ENCODE measurements around the gene LRRC8E.
A peak's percentile ranks its signal among the peaks of the same experiment; 100 is the strongest.

Gene LRRC8E

DNA sequence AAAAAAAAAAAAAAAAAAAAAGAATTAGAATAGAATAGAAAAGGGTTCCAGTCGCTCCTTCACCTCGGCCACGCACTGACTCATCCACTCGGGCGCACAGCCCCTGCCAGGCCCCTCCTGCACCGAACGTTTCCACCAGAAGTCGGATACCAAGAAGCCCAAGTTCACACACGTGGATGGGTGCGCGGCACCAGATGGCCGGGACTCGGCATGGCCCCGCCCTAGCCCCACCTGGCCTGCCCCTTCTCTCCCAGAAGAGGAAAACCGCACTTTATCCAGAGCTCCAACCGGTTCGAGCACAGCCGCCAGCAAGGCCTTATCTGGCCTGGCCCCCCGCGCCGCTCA, 20.0 kb upstream of the LRRC8E start:
- DNase-seq (ENCODE audit: low spot score), result no peak

DNA sequence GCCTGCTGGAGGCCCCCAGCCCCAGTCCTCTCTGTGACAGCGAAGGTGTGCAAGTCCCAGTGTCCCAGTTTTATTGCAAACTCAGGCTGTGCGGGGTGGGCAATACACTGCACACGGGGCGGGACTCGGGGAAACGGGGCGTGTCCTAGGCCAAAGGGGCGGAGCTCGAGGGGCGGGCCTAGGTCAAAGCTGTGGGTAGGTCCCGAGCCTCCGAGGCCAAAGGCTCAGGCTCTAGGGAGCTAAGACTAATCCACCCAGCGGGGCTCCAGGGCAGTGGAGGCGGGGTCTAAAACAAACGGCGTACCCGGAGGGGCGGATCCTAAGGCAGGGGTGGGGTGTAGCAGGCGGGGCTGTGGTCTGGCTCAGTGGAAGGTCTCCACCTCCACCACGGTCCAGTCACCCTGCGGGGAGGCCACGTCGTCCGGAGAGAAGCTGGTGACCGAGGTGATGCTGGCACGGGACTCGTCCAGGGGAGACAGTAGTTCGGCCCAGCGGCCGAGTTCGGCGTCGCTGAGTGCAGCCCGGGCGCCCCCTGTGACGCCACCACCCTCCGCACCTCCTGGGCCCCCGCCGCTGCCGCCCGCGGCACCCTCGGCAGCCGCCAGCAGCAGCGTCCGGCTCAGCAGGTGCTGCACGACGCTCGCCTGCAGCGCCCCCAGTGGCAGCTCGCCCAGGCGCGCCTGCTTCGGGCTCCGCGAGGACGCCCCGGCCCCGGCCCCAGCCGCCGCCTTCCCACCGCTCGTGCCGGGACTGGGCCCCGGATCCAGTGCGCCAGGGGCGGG, 19.4 kb upstream of the LRRC8E start:
- peak; percentile 84 for DNase-seq (ENCODE audit: low spot score)

DNA sequence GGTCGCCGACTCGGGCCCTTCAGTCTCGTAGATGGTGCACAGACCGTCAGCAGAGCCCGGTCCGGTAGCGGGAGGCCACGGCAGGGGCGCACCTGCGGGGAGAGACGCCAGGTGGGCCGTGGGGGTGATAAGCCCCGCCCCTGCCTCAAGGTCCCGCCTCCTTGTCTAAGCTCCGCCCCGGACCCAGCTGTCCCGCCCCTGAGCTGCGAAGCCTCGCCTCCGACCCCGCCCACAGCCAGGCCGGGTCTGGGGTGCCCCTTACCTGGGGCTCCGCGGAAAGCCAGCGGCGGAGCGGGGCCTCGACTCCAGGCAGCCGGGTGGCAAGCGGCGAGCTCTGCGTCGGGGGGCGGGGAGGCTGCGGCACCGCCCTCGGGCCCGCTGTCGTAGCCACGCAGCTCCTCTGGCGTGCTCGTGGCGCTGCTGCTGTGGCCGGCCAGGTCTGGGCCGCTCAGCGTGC, 18.8 kb upstream of the LRRC8E start:
- no peak for DNase-seq (ENCODE audit: low spot score)

DNA sequence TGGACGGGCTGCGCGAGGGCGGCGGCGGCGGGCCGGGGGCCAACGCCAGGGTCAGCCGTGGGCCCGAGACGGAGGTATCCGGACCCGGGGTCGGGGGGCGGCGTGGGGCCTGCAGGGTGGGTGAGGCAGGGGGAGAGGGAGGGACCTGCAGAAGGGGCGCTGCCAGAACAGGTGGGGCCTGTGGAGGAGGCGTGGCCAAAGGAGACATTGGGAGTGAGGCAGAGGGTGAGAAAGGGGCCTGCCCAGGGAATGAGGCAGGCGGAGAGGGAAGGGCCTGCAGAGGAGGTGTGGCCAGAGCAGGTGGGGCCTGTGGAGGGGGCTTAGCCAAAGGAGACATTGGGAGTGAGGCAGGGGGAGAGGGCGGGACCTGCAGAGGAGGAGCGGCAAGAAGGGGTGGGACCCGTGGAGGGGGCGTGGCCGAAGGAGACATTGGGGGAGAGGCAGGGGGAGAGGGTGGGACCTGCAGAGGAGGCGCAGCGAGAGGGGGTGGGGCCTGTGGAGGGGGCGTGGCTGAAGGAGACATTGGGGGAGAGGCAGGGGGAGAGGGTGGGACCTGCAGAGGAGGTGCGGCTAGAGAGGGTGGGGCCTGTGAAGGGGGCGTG, 18.3 kb upstream of the LRRC8E start:
- no peak for DNase-seq (ENCODE audit: low spot score)

DNA sequence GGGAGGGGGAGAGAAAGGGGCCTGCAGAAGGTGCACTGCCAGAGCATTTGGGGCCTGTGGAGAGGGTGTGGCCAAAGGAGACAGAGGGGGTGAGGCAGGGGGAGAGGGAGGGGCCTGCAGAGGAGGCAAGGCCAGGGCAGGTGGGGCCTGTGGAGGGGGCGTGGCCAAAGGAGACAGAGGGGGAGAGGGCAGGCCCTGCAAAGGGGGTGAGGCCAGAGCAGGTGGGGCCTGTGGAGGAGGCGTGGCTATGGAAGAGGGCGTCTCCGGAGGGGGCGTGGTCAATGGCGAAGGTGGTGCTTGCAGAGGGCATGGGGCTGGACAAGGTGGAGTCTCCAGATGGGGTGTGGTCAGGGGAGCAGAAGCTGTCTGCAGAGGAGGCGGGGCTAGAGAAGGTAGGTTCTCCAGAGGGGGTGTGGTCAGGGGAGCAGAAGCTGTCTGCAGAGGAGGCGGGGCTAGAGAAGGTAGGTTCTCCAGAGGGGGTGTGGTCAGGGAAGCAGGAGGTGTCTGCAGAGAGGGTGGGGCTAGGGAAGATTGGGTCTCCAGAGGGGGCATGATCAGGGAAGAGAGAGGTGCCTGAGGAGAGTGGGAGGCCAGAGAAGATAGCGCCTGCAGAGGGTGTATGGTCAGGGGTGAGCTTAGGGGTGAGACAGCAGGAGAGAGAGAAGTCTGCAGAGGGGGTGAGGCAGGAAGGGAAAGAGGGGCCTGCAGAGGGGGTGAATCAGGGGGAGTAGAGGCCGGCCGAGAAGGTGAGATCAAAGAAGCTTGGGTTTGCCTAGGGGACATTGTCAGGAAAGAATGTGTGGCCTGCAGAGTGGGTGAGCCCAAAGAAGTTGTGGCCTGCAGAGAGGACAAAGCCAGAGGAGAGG, 17.5 kb upstream of the LRRC8E start:
- DNase-seq (ENCODE audit: low spot score), result no peak

DNA sequence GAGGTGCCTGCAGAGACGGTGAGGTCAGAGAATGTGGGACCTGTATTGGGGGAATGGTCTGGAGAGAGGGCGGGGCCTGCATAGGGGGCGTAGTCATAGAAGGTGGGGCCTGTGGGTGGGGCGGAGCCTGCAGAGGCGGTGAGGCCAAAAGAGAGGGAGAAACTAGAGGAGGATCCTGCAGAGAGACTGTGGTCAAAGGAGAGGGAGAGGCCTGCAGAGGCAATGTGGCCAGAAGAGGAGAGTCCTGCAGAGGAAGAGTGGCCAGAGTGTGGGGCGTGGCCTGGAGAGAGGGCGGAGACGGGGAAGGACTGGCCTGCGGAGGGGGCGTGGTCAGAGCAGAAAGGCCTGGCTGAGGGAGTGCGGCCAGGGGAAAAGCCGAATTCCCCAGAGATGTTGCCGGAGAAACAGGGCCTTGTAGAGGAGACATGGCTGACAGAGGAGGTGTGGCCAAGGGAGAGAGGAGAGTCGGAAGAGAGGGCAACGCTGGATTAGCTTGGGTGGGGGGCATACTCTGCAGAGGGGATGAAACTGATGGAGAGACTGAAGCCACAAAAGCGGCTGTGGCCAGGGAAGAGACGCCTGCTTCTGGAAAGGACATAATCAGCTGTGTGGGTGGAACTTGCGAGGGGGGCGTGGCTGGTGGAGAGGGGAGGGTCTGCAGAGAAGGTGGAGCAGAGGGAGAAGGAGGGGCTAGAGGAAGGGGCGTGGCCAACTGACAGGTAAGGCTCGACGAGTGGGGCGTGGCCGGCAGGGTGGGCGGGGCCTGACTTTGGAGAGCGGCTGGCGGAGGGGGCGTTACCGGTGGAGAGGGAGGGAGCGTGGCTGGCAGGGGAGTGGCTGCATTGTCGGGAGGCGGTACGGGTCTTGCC, 16.6 kb upstream of the LRRC8E start:
- DNase-seq (ENCODE audit: low spot score), result peak; percentile 95

DNA sequence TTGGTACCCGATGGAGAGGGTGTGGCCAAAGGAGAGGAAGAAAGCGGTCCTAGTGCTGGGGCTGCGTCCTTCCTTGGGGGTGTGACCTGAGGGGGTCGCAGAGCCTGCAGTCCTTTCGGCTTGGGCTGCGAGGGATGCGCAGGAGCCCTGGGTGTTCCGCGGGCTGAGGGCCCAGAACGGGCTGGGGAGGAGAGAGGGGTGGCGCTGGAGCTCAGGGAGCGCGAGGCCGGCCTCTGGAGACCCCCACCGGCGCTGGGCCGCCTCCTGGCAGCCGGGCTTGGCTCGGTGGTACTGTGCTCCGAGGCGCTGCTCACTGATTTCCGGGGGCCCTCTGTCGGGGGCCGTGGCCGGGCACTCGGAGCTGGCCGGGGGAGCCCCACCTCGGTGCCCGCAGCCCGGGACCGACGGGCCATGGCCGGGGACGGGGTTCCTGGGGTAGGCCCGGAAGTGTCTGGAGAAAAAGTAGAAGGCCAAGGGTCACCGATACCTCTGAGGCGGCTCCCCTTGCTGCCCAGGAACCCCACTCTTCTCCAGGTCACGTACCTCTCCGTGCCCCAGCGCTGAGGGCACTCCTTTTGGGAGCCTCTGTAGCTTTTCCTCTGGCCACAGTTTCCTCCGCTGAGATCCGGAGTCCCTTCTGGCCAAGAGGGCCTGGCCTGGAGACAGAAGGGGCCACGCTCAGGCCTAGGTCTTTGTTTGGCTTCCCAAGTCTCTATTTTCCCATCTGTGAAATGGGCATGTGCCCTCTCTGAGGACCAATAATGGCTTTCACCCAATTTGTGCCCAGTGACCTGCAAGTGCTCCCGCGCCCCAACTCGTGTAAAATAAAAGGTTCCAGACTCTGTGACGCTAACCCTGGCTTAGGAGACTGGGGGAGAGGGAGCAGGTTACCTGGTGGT, 15.8 kb upstream of the LRRC8E start:
- no peak for DNase-seq (ENCODE audit: low spot score)

DNA sequence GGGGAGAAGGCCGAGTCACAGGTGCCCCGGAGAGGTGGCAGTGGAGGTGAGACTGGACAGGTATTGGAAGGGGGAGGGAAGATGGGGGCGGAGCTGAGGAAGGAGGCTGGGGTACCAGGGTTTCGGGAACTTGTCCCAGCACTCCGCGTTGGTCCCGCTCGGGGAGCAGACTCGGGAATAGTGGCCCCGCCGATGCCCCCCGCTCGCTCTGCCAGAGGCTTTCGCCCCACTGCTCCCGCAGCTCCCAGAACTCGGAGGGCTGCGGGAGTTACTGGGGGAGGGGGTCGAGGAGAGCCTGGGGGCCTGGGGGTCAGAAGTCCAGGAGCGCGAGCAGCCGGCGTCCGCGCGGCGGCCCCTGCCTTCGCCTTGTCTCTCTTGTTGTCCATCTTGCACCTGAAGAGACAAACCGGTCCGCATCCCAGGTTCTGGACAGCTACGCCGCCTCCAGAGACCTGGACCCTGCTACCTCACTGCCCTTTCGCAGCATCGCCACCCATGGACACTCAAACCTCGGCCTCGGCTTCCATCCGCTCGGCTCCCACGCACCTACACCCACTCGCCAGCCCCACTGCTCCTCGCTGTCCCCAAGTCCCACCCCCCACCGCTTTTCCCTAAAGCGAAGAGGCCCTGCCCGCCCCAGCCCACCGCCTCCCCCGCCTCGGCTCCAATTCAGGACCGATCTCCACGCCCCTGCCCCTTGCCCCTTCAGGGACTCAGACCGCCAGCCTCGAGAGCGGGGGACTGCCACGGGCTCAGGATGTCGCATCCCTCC, 14.8 kb upstream of the LRRC8E start:
- DNase-seq (ENCODE audit: low spot score), result no peak

DNA sequence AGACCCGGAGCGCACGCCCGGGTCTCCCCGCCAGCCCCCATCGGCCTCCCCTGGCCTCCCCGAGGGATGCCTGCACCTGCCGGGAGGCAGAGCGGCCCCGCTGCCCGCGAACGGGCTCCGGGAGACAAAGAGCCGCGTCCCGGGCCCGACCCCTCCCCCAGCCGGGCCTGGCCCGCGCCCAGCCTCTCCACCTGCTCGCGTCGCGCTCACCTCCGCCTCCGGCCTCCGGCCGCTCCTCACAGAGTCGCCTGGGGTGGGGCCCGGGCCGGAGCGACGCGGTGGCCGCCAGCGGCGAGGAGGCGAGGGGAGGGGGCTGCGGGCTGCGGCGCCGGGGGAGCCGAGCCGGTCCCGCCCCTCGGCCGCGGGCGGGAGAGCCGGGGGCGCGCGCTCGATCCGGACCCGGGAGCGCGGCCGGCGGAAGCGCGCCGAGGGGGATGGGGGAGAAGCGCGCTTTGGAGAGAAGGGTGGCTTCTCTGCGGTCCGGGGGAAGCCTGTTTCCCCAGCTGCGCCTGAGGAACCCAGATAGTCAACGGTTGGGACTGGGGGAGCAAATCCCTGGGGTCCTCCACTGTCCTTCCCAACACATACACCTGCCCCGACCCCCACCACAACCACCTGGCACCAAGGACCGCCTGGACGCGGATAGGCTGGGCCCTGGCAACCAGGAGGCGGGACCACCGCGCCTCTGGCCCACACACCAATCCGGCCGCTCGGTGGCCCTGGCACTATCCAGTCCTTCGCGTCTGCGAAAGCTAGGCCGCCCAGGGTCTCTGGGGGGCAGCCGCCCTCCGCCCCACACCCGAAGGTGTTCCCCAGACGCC, 14.0 kb upstream of the LRRC8E start, which contains the start of gene PRR36:
Gene PRR36 (minus strand): TSS at position 315 of the 821 bp plus-strand sequence. CDS start 701 bp downstream, outside the sequence.
- DNase-seq (ENCODE audit: low spot score), result no peak

DNA sequence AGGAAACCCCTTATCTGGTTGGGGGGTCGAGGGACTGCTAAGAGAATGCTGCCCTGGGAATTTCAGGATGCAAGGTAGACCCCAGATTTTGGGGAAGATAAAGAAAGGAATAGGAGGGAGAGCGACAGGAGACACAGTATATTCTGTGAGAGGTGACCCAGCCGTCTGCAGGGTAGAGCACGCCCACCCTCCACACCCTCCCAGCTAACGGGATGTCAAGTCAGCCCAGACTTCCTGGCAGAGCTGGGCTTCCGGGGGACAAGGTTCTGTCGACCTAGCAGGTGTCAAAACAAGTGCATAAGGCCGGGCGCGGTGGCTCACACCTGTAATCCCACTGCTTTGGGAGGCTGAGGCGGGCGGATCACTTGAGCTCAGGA, 13.4 kb upstream of the LRRC8E start:
- DNase-seq (ENCODE audit: low spot score), result no peak

DNA sequence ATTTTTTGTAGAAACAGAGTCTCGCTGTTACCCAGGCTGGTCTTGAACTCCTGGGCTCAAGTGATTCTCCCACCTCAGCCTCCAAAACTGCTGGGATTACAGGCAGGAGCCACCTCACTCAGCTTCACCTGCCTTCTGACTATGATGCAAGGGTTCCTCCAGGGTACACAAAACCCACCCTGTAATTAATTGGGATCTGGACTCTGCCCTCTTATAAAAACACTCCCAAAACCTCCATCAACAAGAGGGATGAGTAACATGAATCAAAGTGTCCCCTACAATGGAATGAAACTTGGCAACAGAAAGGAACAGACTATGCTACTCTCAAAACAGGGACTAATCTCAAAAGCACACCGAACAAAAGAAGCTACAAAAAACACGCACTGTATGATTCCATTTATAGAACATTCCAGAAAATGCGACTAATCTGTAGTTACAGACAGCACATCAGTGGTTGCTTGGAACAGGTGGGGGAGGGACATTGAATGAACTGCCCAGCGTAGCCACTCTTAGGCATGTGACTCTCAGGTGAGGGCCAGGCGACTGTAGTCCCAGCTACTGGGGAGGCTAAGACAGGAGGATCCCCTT, 11.0 kb upstream of the LRRC8E start:
- DNase-seq (ENCODE audit: low spot score), result no peak

DNA sequence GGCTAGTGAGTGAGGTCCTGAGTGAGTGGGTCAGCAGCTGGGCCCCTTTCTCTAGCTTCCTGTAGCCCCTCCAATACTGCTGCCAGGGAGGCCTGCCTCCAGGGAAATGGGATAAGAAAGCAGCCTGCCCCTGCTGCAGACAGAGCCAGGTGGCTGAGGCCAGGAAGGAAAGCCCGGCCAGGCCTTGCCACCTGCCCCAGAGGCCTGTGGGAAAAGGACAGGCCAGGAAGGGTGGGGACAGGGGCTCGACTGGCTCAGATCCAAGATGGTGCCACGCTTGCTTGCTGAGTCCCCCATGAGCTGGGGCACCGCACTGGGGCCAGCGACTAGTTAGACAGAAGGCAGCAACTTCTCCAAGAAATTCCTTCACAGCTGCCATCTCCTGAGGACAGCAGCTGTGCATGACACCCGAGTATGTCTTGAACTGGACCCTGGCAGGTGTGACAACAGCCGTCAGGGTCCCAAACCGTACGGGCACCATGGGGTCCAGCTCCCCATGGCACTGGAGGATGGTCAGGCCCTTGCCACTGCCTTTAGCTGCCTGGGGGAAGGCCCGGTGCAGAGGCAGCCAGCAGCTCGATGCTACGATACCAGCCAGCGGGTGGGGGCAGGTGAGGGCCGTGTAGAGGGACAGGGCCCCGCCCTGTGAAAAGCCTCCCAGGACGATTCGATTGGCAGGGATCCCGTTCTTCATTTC, 9.1 kb upstream of the LRRC8E start:
- DNase-seq (ENCODE audit: low spot score), result no peak

DNA sequence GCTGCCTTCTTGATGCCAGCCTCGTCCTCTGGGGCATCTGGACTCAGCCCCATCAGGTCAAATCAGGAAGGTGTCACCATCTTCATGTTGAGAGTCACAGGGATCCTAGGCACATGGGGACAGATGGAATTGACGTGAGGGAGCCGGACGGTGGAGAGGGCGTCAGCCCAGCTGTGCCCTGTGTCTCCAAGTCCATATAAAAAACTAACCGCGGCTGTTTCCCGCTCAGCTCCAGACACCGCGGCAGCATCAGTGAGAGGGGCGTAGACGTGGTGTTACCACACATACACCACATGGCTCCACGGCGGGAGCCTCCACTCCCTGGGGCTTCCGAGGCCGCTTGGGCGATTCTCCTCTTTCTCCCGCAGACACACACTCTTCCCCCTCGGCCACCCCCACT, 8.5 kb upstream of the LRRC8E start:
- no peak for DNase-seq (ENCODE audit: low spot score)

DNA sequence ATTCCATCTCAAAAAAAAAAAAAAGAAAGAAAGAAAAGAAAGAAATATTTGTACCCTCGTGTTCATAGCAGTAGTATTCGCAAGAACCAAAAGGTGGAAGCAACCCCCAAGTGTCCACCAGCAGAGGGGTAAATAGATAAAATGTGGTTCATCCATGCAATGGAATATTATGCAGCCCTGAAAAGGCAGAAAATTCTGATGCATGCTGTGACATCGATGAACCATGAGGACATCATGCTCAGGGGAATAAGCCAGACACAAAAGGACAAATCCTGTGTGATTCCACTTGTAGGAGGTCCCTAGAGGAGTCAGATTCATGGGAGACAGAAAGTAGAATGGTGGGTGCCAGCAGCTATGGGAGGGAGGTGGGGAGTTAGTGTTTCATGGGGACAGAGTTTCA, 6.4 kb upstream of the LRRC8E start:
- DNase-seq (ENCODE audit: low spot score), result no peak

DNA sequence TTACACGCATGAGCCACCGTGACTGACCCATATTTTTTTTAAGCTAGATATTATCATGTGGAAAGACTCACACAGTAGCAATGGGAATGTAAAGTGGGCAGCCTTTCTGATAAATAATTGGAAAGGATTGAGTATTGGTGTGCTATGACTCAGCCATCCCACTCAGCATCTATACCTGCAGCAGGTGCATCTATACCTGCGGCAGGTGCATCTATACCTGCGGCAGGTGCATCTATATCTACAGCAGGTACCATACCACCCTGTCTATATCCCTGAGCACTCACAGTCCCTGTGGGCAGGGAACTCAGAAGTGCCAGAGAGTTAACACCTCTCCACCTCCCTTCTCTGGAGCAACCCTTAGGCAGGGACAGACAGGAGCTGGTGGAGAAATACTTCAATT, 5.2 kb upstream of the LRRC8E start:
- DNase-seq (ENCODE audit: low spot score), result no peak

DNA sequence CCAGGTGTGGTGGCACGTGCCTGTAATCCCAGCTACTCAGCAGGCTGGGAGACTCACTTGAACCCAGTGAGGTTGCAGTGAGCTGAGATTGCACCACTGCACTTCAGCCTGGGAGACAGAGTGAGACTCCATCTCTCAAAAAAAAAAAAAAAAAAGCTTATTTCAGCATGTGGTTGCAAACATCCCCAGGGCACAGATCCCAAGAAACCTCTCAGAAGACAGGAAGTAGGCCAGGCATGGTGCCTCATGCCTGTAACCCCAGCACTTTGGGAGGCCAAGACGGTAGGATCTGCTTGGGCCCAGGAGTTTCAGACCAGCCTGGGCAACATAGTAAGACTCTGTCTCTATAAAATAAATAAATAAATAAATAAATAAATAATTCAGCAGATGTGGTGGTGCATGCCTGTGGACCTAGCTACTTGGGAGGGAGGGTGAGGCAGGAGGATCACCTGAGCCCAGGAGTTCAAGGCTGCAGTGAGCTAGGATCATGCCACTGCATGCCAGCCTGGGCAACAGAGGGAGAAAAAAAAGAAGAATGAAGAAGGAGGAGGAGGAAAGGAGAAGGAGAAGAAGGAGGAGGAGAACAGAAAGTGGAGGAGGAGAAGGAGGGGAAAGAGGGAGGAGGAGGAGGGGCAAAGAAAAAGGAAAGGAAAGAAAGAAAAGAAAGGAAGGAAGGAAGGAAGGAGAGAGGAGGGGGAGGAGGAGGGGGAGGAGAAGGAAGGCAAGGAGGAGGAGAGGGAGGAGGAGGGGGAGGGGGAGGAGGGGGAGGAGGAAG, 4.3 kb upstream of the LRRC8E start:
- DNase-seq (ENCODE audit: low spot score), result no peak

DNA sequence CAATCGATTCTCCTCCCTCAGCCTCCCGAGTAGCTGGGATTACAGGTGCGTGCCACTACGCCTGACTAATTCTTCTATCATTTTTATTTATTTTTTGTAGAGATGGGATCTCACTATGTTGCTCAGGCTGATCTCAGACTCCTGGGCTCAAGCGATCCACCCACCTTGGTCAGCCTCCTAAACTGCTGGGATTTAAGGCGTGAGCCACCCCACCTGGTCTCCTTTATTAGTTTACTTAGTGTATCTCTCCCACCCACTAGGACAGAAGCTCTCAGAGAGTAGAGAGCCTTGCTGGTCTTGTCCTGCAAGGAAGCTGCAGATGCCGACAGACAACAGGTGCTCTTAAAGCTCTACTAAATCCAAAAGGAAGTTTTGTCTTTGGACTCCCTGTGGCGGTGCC, 2.5 kb upstream of the LRRC8E start:
- DNase-seq (ENCODE audit: low spot score), result no peak

Measured in hepatic stellate cell (primary cell).